ENCODE data around the gene TRIP12.

DNA sequence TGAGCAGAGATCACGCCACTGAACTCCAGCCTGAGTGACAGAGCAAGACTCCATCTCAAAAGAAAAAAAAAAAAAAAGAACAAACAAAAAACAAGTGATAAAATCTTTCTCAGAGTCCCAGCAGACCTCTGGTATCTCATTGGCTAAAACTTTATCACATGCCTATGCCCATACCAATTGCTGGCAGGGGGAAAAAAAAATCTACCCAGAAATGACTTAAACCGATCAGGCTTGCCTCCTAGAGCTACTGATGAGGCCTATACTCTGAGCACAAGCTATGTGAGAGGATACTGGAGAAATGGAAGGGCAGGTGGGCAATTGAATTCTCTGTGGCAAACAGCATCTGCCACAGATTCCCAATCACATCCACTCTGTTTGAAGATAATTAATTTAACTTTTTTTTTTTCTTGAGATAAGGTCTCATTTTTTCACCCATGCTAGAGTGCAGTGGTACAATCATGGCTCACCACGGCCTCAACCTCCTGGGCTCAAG, 49.5 kb upstream of the TRIP12 start:
- no peak for TF ChIP-seq POLR2AphosphoS5 (IDR thresholded peaks at IDR 0.05)
- TF ChIP-seq, protein P1, sequence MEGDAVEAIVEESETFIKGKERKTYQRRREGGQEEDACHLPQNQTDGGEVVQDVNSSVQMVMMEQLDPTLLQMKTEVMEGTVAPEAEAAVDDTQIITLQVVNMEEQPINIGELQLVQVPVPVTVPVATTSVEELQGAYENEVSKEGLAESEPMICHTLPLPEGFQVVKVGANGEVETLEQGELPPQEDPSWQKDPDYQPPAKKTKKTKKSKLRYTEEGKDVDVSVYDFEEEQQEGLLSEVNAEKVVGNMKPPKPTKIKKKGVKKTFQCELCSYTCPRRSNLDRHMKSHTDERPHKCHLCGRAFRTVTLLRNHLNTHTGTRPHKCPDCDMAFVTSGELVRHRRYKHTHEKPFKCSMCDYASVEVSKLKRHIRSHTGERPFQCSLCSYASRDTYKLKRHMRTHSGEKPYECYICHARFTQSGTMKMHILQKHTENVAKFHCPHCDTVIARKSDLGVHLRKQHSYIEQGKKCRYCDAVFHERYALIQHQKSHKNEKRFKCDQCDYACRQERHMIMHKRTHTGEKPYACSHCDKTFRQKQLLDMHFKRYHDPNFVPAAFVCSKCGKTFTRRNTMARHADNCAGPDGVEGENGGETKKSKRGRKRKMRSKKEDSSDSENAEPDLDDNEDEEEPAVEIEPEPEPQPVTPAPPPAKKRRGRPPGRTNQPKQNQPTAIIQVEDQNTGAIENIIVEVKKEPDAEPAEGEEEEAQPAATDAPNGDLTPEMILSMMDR (IDR thresholded peaks at IDR 0.05 in 8 of 11, conservative IDR thresholded peaks at IDR 0.05 in 3 of 11) = no peak
- TF ChIP-seq POLR2A (IDR thresholded peaks at IDR 0.05) = no peak
